Activated CD8-positive, alpha-beta T cell treated with anti-CD3 and anti-CD28 coated beads, Interleukin-2, amount 10 ng/mL, durations not matched to agents 7 days and 5 days (primary cell): ENCODE measurements around the gene CHST5. TPM values are rescaled to one million over a fixed set of nuclear protein-coding genes. Genes with fewer than 3 reads are reported as not detected.

ENCODE experiments used
- ATAC-seq: fragments of 150-1000 bp; cut with Tn5 transposase; one replicate; pipeline ENCODE4 v1.10.0; 2021; ENCODE audit warnings: moderate library complexity
- CTCF ChIA-PET: fragments of 350-600 bp; sonication (Branson Sonifier 250); formaldehyde crosslinking; loops from one replicate; lab custom pipeline; 2021; ENCODE audit warnings: antibody characterized with exemption; lab: Charles Lee
- POLR2A ChIA-PET: fragments of 350-600 bp; sonication (Branson Sonifier 250); formaldehyde crosslinking; loops from one replicate; lab custom pipeline; 2021; ENCODE audit warnings: antibody characterized with exemption; lab: Charles Lee
- DNase-seq: peaks from one replicate; pipeline ENCODE4 v3.0.0-alpha.2; 2020
- H3K27ac Mint-ChIP-seq: one replicate; pipeline ENCODE4 v1.8.0; 2021; ENCODE audit warnings: mild to moderate bottlenecking, mixed read lengths
- H3K27me3 Mint-ChIP-seq: one replicate; pipeline ENCODE4 v1.8.0; 2021; ENCODE audit warnings: low read depth, mixed read lengths
- H3K36me3 Mint-ChIP-seq: one replicate; pipeline ENCODE4 v1.8.0; 2021; ENCODE audit warnings: low read depth, mixed read lengths
- H3K4me1 Mint-ChIP-seq: one replicate; pipeline ENCODE4 v1.8.0; 2021; ENCODE audit warnings: low read depth, mixed read lengths
- H3K4me3 Mint-ChIP-seq: one replicate; pipeline ENCODE4 v1.8.0; 2021; ENCODE audit warnings: mild to moderate bottlenecking, mixed read lengths
- H3K9me3 Mint-ChIP-seq: one replicate; pipeline ENCODE4 v1.8.0; 2022; ENCODE audit warnings: mixed read lengths; ENCODE audit not compliant: insufficient read depth
- total RNA-seq, 2 experiments: library from RNA; stranded (reverse); gene quantifications; one replicate each; pipeline ENCODE4 v1.2.3, GENCODE V29; 2021

Gene CHST5
- total RNA-seq, 2 experiments from 2014 or later, result not detected

- no peaks in the 10 kb centered on the region for H3K4me1 Mint-ChIP-seq
These were observed 49.8 kb downstream of the CHST5 start for GRCh38 chr16:75486014-75486675.

GRCh38 chr16:75485230-75486013 lies 50.5 kb downstream of the CHST5 start:
- ATAC-seq (no peak), DNase-seq (no peak)
- H3K9me3 Mint-ChIP-seq, result no peaks in the 10 kb centered on the region
- no peaks in the 10 kb centered on the region for H3K36me3 Mint-ChIP-seq
- no peak overlapping the region for H3K4me3 Mint-ChIP-seq
- POLR2A ChIA-PET, result no interaction called here
- H3K27ac Mint-ChIP-seq, result no peak overlapping the region
- H3K27me3 Mint-ChIP-seq, result peaks cover 12% of the 10 kb centered on the region
- CTCF ChIA-PET, result interaction anchor here (1.0 to 1.6 kb wide), 2 partner anchors 20 to 31 kb away, joined by 3 to 5 read pairs; no protein-coding TSS in a partner anchor
- no peaks in the 10 kb centered on the region for H3K4me1 Mint-ChIP-seq

More at GRCh38 chr16:75486014-75486675, 49.8 kb downstream of the CHST5 start:
- no peak overlapping the region for H3K27ac Mint-ChIP-seq
- CTCF ChIA-PET, result interaction anchor here (1.6 to 1.9 kb wide), 2 partner anchors 14 to 21 kb away, joined by 4 to 7 read pairs; no protein-coding TSS in a partner anchor
- no peak overlapping the region for H3K4me3 Mint-ChIP-seq
- H3K9me3 Mint-ChIP-seq, result no peaks in the 10 kb centered on the region
- POLR2A ChIA-PET, result interaction anchor here (0.6 kb wide), 1 partner anchor 22 kb away, joined by 3 read pairs; no protein-coding TSS in a partner anchor
- no peak for ATAC-seq
- H3K27me3 Mint-ChIP-seq, result peaks cover 12% of the 10 kb centered on the region
- DNase-seq, result no peak
- no peaks in the 10 kb centered on the region for H3K36me3 Mint-ChIP-seq

DNA sequence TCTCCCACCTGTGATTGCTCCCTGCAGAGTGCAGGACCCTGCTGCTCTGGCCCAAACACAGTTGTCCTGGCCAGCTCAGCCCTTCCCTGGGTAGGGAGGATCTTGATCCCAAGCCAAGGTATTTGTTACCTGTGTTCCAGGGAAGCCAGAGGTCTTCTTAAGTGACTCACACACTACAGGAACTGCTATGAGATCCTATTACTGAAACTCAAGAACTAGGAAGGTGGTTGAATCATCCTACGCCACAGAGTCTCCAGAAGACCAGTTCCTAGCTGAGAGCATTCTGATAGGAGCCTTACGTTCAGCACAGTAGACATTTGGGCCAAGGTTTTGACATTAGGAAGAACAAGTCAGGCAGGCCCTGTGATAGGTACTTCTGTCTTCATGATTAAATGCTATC lies 52.7 kb downstream of the CHST5 start:
- H3K9me3 Mint-ChIP-seq, result no peaks in the 10 kb centered on the region
- no peaks in the 10 kb centered on the region for H3K4me1 Mint-ChIP-seq
- H3K4me3 Mint-ChIP-seq, result no peak overlapping the region
- H3K27me3 Mint-ChIP-seq, result peaks cover 7% of the 10 kb centered on the region
- ChIA-PET POLR2A (no interaction called here), CTCF (no interaction called here)
- H3K27ac Mint-ChIP-seq, result no peak overlapping the region
- ATAC-seq, result no peak
- DNase-seq, result no peak
- no peaks in the 10 kb centered on the region for H3K36me3 Mint-ChIP-seq

DNA sequence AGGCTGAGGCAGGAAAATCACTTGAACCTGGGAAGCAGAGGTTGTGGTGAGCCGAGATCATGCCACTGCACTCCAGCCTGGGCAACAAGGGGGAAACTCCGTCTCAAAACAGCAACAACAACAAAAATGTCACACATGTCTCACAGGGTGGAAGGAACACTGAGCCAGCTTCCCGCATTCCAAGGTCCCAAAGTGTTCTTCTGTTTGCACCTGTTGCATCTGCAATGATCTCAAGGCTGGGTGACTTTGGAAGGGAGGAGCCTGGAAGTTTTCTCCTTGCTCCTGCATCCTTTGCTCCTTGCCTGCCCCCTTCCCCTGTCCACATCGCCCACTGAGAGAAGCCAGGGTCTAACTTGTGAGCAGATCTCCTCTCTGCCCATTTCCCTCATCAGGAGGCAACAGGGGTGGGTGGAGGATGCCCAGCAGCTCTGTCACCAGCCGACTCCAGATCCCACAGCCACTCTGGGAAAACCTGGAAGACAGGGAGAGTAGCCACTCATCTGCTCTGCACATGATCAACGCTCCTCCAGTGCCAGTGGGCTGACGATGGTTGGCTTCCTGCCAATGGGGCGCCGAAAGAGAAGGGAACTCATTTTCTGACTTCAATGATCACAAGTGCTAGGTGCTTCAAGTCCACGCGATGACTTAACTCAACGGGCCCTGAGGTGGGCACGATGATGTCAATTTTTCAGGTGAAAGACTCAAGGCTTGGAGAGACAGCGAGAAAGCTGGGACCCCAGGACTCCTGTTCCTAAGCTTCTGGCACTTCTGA lies 53.3 kb downstream of the CHST5 start:
- POLR2A ChIA-PET, result no interaction called here
- Mint-ChIP-seq H3K4me3 (no peak overlapping the region), H3K27me3 (peaks cover 11% of the 10 kb centered on the region), H3K36me3 (no peaks in the 10 kb centered on the region), H3K4me1 (no peaks in the 10 kb centered on the region), H3K9me3 (no peaks in the 10 kb centered on the region), H3K27ac (no peak overlapping the region)
- CTCF ChIA-PET, result no interaction called here
- ATAC-seq (no peak), DNase-seq (no peak)

DNA sequence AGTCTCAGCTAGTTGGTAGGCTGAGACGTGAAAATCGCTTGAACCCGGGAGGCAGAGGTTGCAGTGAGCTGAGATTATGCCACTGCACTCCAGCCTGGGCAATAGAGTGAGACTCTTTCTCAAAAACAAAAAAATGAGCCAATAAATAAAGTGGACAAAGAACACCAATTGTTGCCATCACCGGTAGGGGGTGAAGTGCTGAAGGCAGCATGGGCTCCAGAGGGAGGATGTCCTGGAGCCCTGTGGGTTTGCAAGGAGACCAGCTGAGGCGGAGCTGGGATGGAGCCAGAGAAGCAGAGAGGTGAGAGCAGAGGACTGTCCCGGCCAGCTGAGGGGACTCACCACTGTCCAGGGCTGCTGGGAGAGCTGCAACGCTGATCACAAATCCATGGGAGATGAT lies 54.4 kb downstream of the CHST5 start:
- H3K36me3 Mint-ChIP-seq, result no peaks in the 10 kb centered on the region
- H3K27ac Mint-ChIP-seq, result no peak overlapping the region
- CTCF ChIA-PET, result interaction anchor here (1.2 kb wide), 1 partner anchor 16 kb away, joined by 4 read pairs; the partner anchor contains the start of gene TMEM170A
- DNase-seq (no peak), ATAC-seq (no peak)
- H3K4me1 Mint-ChIP-seq, result no peaks in the 10 kb centered on the region
- no peak overlapping the region for H3K4me3 Mint-ChIP-seq
- no peaks in the 10 kb centered on the region for H3K9me3 Mint-ChIP-seq
- H3K27me3 Mint-ChIP-seq, result peaks cover 11% of the 10 kb centered on the region
- POLR2A ChIA-PET, result no interaction called here

GRCh38 chr16:75479421-75479990 lies 56.4 kb downstream of the CHST5 start:
- ChIA-PET POLR2A (no interaction called here), CTCF (no interaction called here)
- DNase-seq (no peak), ATAC-seq (no peak)
- Mint-ChIP-seq H3K27me3 (peaks cover 4% of the 10 kb centered on the region), H3K4me1 (no peaks in the 10 kb centered on the region), H3K9me3 (no peaks in the 10 kb centered on the region), H3K4me3 (no peak overlapping the region), H3K27ac (no peak overlapping the region), H3K36me3 (no peaks in the 10 kb centered on the region)

Other genes starting within 250 kb of the CHST5 start
- 10 to 100 TPM; 38.9 to 41.6 TPM for gene CFDP1, start 102.6 kb downstream of the CHST5 start, total RNA-seq
- gene TMEM170A, start 71.4 kb downstream of the CHST5 start, total RNA-seq, result 10 to 100 TPM; 30.2 to 31.1 TPM
- gene CHST6, start 40.7 kb downstream of the CHST5 start, total RNA-seq, result not detected
- gene TMEM231, start 20.1 kb upstream of the CHST5 start, total RNA-seq, result 1 to 10 TPM; 2.1 to 2.3 TPM
- 10 to 100 TPM; 57.3 to 59.6 TPM for gene GABARAPL2, start 30.3 kb upstream of the CHST5 start, total RNA-seq
- 10 to 100 TPM; 51.8 to 51.9 TPM for gene ADAT1, start 87.2 kb upstream of the CHST5 start, total RNA-seq
- 100 to 1,000 TPM; 208 TPM for gene KARS1, start 111.6 kb upstream of the CHST5 start, total RNA-seq
- 10 to 100 TPM; 61.4 to 63.2 TPM for gene TERF2IP, start 111.7 kb upstream of the CHST5 start, total RNA-seq
- gene CPHXL2, start 140.9 kb upstream of the CHST5 start, total RNA-seq, result not detected
- gene DUXB, start 165.4 kb upstream of the CHST5 start, total RNA-seq, result not detected
- not detected for gene CPHXL, start 190.4 kb upstream of the CHST5 start, total RNA-seq